Urinary bladder (tissue), 4 donors: Measurements from ENCODE around the gene C4orf54. TPM values are rescaled to one million over a fixed set of nuclear protein-coding genes. Genes with fewer than 3 reads are reported as not detected.

Experiments used
- DNase-seq: peaks from one replicate; pipeline ENCODE4 v3.0.0-alpha.2; 2015; ENCODE audit errors: extremely low spot score
- H3K27ac ChIP-seq: one replicate; pipeline ENCODE4 v1.5.1; 2013; ENCODE audit warnings: low read depth, mild to moderate bottlenecking, moderate library complexity
- H3K36me3 ChIP-seq: one replicate; pipeline ENCODE4 v1.6.1; 2013; ENCODE audit warnings: mild to moderate bottlenecking, moderate library complexity; ENCODE audit not compliant: insufficient read depth
- H3K4me1 ChIP-seq: one replicate; pipeline ENCODE4 v1.6.1; 2013; ENCODE audit warnings: mild to moderate bottlenecking, moderate library complexity; ENCODE audit not compliant: insufficient read depth
- H3K4me3 ChIP-seq: one replicate; pipeline ENCODE4 v1.5.1; 2013; ENCODE audit warnings: low read depth, low read length
- WGBS: extraction: QIAGEN DNeasy Blood & Tissue Kit; methylation state at CpG from one replicate; pipeline ENCODE4 v1.1.7; 2013; 5-methylcytosine and 5-hydroxymethylcytosine counted together
- polyA plus RNA-seq: library from polyadenylated mRNA; stranded (reverse); fragments of 200-250 nt; gene quantifications from one replicate; pipeline ENCODE4 v1.2.3, GENCODE V29; 2013
- total RNA-seq: library from RNA; depleted of rRNA; stranded (reverse); fragments of >200 nt; gene quantifications from one replicate; pipeline ENCODE4 v1.2.3, GENCODE V29; 2014
- donor health status: healthy with polysubstance abuse.
- donor health status: healthy.

C4orf54 gene
- 10.1 TPM for total RNA-seq
- 0.10 TPM for polyA plus RNA-seq

GRCh38 chr4:99657798-99658197 lies at the start of gene C4orf54:
Gene C4orf54, minus strand, starts transcription at chr4:99657828. Its CDS starts 3,180 bp downstream, at chr4:99654648.
- WGBS, result 53% methylated on average over 1 of the region's 1 CpG
- Histone ChIP-seq H3K4me1 (no peaks in the 10 kb centered on the region), H3K4me3 (no peak within 1 kb of the TSS), H3K36me3 (no peaks in the 10 kb centered on the region), H3K27ac (no peak within 1 kb of the TSS)
- DNase-seq, result no peak

GRCh38 chr4:99705891-99706290 lies 48.3 kb upstream of the C4orf54 start:
- no peak overlapping the region for H3K27ac ChIP-seq
- no peak overlapping the region for H3K4me3 ChIP-seq
- no peaks in the 10 kb centered on the region for H3K4me1 ChIP-seq
- DNase-seq, result no peak
- no peaks in the 10 kb centered on the region for H3K36me3 ChIP-seq
- over 99% methylated on average over 2 of the region's 2 CpGs for WGBS

GRCh38 chr4:99696801-99697200 lies 39.2 kb upstream of the C4orf54 start:
- Histone ChIP-seq H3K4me1 (no peaks in the 10 kb centered on the region), H3K4me3 (no peak overlapping the region), H3K36me3 (peaks cover 1% of the 10 kb centered on the region), H3K27ac (no peak overlapping the region)
- WGBS, result 80% methylated on average over 3 of the region's 3 CpGs
- no peak for DNase-seq

- H3K27ac ChIP-seq, result no peak overlapping the region
- DNase-seq, result no peak
- 72% methylated on average over 1 of the region's 1 CpG for WGBS
- peaks cover 1% of the 10 kb centered on the region for H3K36me3 ChIP-seq
- H3K4me1 ChIP-seq, result no peaks in the 10 kb centered on the region
- H3K4me3 ChIP-seq, result no peak overlapping the region
Measured at GRCh38 chr4:99693140-99693539, 35.5 kb upstream of the C4orf54 start.

GRCh38 chr4:99690990-99691389 lies 33.4 kb upstream of the C4orf54 start:
- no peak overlapping the region for H3K27ac ChIP-seq
- H3K4me3 ChIP-seq, result no peak overlapping the region
- no peak for DNase-seq
- H3K4me1 ChIP-seq, result no peaks in the 10 kb centered on the region
- peaks cover 1% of the 10 kb centered on the region for H3K36me3 ChIP-seq

GRCh38 chr4:99690472-99690871 lies 32.8 kb upstream of the C4orf54 start:
- no peaks in the 10 kb centered on the region for H3K4me1 ChIP-seq
- H3K36me3 ChIP-seq, result peaks cover 1% of the 10 kb centered on the region
- H3K27ac ChIP-seq, result no peak overlapping the region
- DNase-seq, result no peak
- H3K4me3 ChIP-seq, result no peak overlapping the region

- 29% methylated on average over 1 of the region's 1 CpG for WGBS
- Histone ChIP-seq H3K4me3 (no peak overlapping the region), H3K27ac (no peak overlapping the region), H3K36me3 (no peaks in the 10 kb centered on the region), H3K4me1 (no peaks in the 10 kb centered on the region)
- DNase-seq, result no peak
Measured at GRCh38 chr4:99687120-99687519, 29.5 kb upstream of the C4orf54 start.

GRCh38 chr4:99685234-99685633 lies 27.6 kb upstream of the C4orf54 start:
- Histone ChIP-seq H3K4me3 (no peak overlapping the region), H3K4me1 (no peaks in the 10 kb centered on the region), H3K27ac (no peak overlapping the region), H3K36me3 (no peaks in the 10 kb centered on the region)
- no peak for DNase-seq
- 99% methylated on average over 2 of the region's 2 CpGs for WGBS

- DNase-seq, result no peak
- no peak overlapping the region for H3K4me3 ChIP-seq
- no peaks in the 10 kb centered on the region for H3K36me3 ChIP-seq
- whole genome bisulfite sequencing, result 60% methylated on average over 4 of the region's 4 CpGs
- H3K4me1 ChIP-seq, result no peaks in the 10 kb centered on the region
- H3K27ac ChIP-seq, result no peak overlapping the region
Measured at GRCh38 chr4:99683895-99684294, 26.3 kb upstream of the C4orf54 start.

GRCh38 chr4:99679976-99680375 lies 22.3 kb upstream of the C4orf54 start:
- no peak overlapping the region for H3K4me3 ChIP-seq
- 88% methylated on average over 1 of the region's 1 CpG for WGBS
- no peaks in the 10 kb centered on the region for H3K36me3 ChIP-seq
- no peak overlapping the region for H3K27ac ChIP-seq
- H3K4me1 ChIP-seq, result no peaks in the 10 kb centered on the region
- no peak for DNase-seq

- H3K27ac ChIP-seq, result no peak overlapping the region
- H3K4me1 ChIP-seq, result no peaks in the 10 kb centered on the region
- 12% methylated on average over 4 of the region's 4 CpGs for WGBS
- DNase-seq, result no peak
- H3K36me3 ChIP-seq, result no peaks in the 10 kb centered on the region
- H3K4me3 ChIP-seq, result no peak overlapping the region
Measured at GRCh38 chr4:99679204-99679603, 21.6 kb upstream of the C4orf54 start.

- WGBS, result 88% methylated on average over 1 of the region's 1 CpG
- no peaks in the 10 kb centered on the region for H3K4me1 ChIP-seq
Measured at GRCh38 chr4:99677161-99677560, 19.5 kb upstream of the C4orf54 start.

GRCh38 chr4:99670409-99671073 lies 12.9 kb upstream of the C4orf54 start:
- Histone ChIP-seq H3K36me3 (no peaks in the 10 kb centered on the region), H3K4me1 (no peaks in the 10 kb centered on the region), H3K4me3 (no peak overlapping the region), H3K27ac (no peak overlapping the region)
- no peak for DNase-seq
- WGBS, result 67% methylated on average over 5 of the region's 5 CpGs

More at GRCh38 chr4:99677161-99677560, 19.5 kb upstream of the C4orf54 start:
- H3K36me3 ChIP-seq, result no peaks in the 10 kb centered on the region
- DNase-seq, result no peak
- H3K27ac ChIP-seq, result no peak overlapping the region
- no peak overlapping the region for H3K4me3 ChIP-seq

GRCh38 chr4:99669084-99669483 lies 11.5 kb upstream of the C4orf54 start:
- H3K4me1 ChIP-seq, result no peaks in the 10 kb centered on the region
- H3K27ac ChIP-seq, result no peak overlapping the region
- 89% methylated on average over 1 of the region's 1 CpG for WGBS
- no peak overlapping the region for H3K4me3 ChIP-seq
- no peaks in the 10 kb centered on the region for H3K36me3 ChIP-seq
- no peak for DNase-seq

GRCh38 chr4:99668472-99668871 lies 10.8 kb upstream of the C4orf54 start:
- Histone ChIP-seq H3K4me3 (no peak overlapping the region), H3K4me1 (no peaks in the 10 kb centered on the region), H3K36me3 (no peaks in the 10 kb centered on the region), H3K27ac (no peak overlapping the region)
- WGBS, result 44% methylated on average over 1 of the region's 1 CpG
- no peak for DNase-seq
